ENCODE measurements around the gene HRH1.
"Not testable (repeated sequence)": the region's sequence is repeated elsewhere in the genome, so short reads cannot be mapped to it uniquely, and the experiment has no call there.

Gene HRH1

DNA sequence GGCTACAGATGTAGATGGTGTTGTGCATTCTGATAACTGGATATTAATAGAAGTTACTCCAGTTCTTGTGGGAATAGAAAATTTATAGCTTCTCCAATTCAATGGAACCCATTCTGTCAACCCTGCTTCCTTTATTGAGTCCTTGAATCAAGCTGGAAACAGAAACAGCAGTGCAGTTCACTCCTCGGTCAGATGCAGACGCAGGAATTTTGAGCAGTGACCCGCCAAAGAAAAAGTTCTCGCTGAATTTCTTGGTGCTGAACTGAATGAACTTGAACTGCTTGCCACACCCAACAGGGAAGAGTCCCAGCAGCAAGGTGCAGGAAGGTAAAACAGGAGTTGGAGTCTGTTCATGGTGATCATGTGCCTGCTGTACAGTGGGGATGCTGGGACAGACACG lies 10.3 kb downstream of the HRH1 start:
- Histone ChIP-seq H3K9ac (ENCODE audit: low read length) (no peak overlapping the region), H3K27me3 (ENCODE audit: control insufficient read depth in 1 of 2, insufficient read depth in 2 of 2, low read length in 2 of 2) (no peaks in the 10 kb centered on the region), H3K4me3 (ENCODE audit: low read depth in 1 of 2, low read length in 2 of 2) (no peak overlapping the region), H3K36me3 (ENCODE audit: insufficient read depth, low read length) (no peaks in the 10 kb centered on the region), H3K27ac (ENCODE audit: low read depth, low read length) (no peak overlapping the region), H3K9me3 (ENCODE audit: low read length) (no peaks in the 10 kb centered on the region), H3K4me1 (ENCODE audit: insufficient read depth, low read length) (peaks cover 5% of the 10 kb centered on the region)

- Histone ChIP-seq H3K27ac (ENCODE audit: low read depth, low read length) (no peak overlapping the region), H3K4me3 (ENCODE audit: low read depth in 1 of 2, low read length in 2 of 2) (no peak overlapping the region), H3K9ac (ENCODE audit: low read length) (no peak overlapping the region), H3K4me1 (ENCODE audit: insufficient read depth, low read length) (no peaks in the 10 kb centered on the region), H3K36me3 (ENCODE audit: insufficient read depth, low read length) (no peaks in the 10 kb centered on the region), H3K27me3 (ENCODE audit: control insufficient read depth in 1 of 2, insufficient read depth in 2 of 2, low read length in 2 of 2) (no peaks in the 10 kb centered on the region), H3K9me3 (ENCODE audit: low read length) (no peaks in the 10 kb centered on the region)
Observed at GRCh38 chr3:11165476-11165875, 11.2 kb downstream of the HRH1 start.

DNA sequence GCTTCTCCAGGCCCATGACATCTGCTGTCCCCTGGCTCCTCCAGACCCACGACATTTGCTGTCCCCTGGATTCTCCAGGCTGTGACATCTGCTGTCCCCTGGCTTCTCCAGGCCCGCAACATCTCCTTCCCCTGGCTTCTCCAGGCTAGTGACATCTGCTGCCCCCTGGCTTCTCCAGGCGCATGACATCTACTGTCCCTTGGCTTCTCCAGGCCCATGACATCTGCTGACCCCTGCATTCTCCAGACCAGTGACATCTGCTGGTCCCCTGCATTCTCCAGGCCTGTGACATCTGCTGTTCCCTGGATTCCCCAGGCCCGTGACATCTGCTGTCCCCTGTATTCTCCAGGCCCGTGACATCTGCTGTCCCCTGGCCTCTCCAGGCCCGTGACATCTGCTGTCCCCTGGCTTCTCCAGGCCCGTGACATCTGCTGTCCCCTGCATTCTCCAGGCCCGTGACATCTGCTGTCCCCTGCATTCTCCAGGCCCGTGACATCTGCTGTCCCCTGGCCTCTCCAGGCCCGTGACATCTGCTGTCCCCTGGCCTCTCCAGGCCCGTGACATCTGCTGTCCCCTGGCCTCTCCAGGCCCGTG lies 12.6 kb downstream of the HRH1 start:
- H3K4me3 ChIP-seq (ENCODE audit: low read depth in 1 of 2, low read length in 2 of 2); H3K9me3 ChIP-seq (ENCODE audit: low read length); H3K9ac ChIP-seq (ENCODE audit: low read length); H3K36me3 ChIP-seq (ENCODE audit: insufficient read depth, low read length); H3K27me3 ChIP-seq (ENCODE audit: control insufficient read depth in 1 of 2, insufficient read depth in 2 of 2, low read length in 2 of 2); H3K27ac ChIP-seq (ENCODE audit: low read depth, low read length); H3K4me1 ChIP-seq (ENCODE audit: insufficient read depth, low read length): not testable (repeated sequence)

GRCh38 chr3:11167590-11167989 lies 13.3 kb downstream of the HRH1 start:
- no peaks in the 10 kb centered on the region for H3K27me3 ChIP-seq (ENCODE audit: control insufficient read depth in 1 of 2, insufficient read depth in 2 of 2, low read length in 2 of 2)

GRCh38 chr3:11168406-11168805 lies 14.1 kb downstream of the HRH1 start:
- Histone ChIP-seq H3K27me3 (ENCODE audit: control insufficient read depth in 1 of 2, insufficient read depth in 2 of 2, low read length in 2 of 2) (no peaks in the 10 kb centered on the region), H3K4me3 (ENCODE audit: low read depth in 1 of 2, low read length in 2 of 2) (no peak overlapping the region), H3K9ac (ENCODE audit: low read length) (no peak overlapping the region), H3K27ac (ENCODE audit: low read depth, low read length) (no peak overlapping the region), H3K4me1 (ENCODE audit: insufficient read depth, low read length) (peaks cover 10% of the 10 kb centered on the region), H3K9me3 (ENCODE audit: low read length) (no peaks in the 10 kb centered on the region), H3K36me3 (ENCODE audit: insufficient read depth, low read length) (no peaks in the 10 kb centered on the region)

More at GRCh38 chr3:11167590-11167989, 13.3 kb downstream of the HRH1 start:
- Histone ChIP-seq H3K36me3 (ENCODE audit: insufficient read depth, low read length) (no peaks in the 10 kb centered on the region), H3K9ac (ENCODE audit: low read length) (no peak overlapping the region), H3K27ac (ENCODE audit: low read depth, low read length) (no peak overlapping the region), H3K9me3 (ENCODE audit: low read length) (no peaks in the 10 kb centered on the region), H3K4me3 (ENCODE audit: low read depth in 1 of 2, low read length in 2 of 2) (no peak overlapping the region), H3K4me1 (ENCODE audit: insufficient read depth, low read length) (peaks cover 10% of the 10 kb centered on the region)

DNA sequence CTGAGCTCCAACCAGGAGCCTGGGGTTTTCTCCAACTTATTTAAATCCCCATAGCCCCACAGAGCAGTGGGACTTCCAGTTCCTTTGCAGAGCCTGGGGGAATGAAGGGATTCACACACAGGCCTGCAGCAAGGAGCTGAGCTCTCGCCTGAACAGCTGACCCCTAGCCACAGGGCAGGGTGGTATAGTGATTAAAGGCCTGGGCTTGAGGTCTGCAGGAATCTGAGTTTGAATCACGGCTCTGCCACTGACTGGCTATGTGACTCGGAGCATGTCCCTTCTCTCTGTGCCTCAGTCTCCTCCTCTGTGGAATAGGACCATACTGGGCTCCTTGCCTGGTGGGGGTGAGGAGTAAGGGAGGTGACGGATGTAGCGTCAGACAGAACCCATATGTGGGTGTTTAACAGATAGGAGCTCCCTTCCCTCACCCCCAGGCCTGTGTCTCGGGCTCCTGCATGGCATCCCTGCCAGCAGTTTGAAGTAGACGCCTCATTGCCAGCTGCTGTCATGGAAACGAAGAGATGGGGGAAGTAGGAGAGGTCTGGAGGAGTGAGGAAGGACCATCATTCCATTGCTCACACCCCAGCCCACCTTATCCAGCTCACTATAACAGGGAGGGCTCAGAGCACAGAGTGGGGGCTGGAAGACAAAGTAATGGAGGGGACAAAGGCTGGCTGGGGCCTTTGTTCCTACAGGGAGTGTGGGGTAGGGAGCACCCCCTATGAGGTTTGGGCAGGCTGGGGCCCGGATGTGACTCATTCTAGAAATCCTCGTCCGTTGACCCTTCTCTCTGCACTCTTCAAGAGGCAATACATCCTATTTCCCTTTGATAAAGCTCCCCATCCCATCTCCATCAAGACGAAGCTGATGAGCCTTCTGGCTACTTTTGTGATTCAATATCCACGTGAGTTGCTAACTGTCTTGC lies 14.8 kb downstream of the HRH1 start:
- Histone ChIP-seq H3K36me3 (ENCODE audit: insufficient read depth, low read length) (no peaks in the 10 kb centered on the region), H3K4me3 (ENCODE audit: low read depth in 1 of 2, low read length in 2 of 2) (no peak overlapping the region), H3K27me3 (ENCODE audit: control insufficient read depth in 1 of 2, insufficient read depth in 2 of 2, low read length in 2 of 2) (no peaks in the 10 kb centered on the region), H3K27ac (ENCODE audit: low read depth, low read length) (no peak overlapping the region), H3K4me1 (ENCODE audit: insufficient read depth, low read length) (peaks cover 10% of the 10 kb centered on the region), H3K9ac (ENCODE audit: low read length) (no peak overlapping the region), H3K9me3 (ENCODE audit: low read length) (no peaks in the 10 kb centered on the region)

- Histone ChIP-seq H3K9ac (ENCODE audit: low read length) (no peak overlapping the region), H3K4me1 (ENCODE audit: insufficient read depth, low read length) (peaks cover 10% of the 10 kb centered on the region), H3K4me3 (ENCODE audit: low read depth in 1 of 2, low read length in 2 of 2) (no peak overlapping the region), H3K9me3 (ENCODE audit: low read length) (no peaks in the 10 kb centered on the region), H3K27ac (ENCODE audit: low read depth, low read length) (no peak overlapping the region), H3K36me3 (ENCODE audit: insufficient read depth, low read length) (no peaks in the 10 kb centered on the region), H3K27me3 (ENCODE audit: control insufficient read depth in 1 of 2, insufficient read depth in 2 of 2, low read length in 2 of 2) (no peaks in the 10 kb centered on the region)
Observed at GRCh38 chr3:11170052-11170770, 15.9 kb downstream of the HRH1 start.

GRCh38 chr3:11172096-11172690 lies 17.9 kb downstream of the HRH1 start:
- Histone ChIP-seq H3K27ac (ENCODE audit: low read depth, low read length) (no peak overlapping the region), H3K9ac (ENCODE audit: low read length) (no peak overlapping the region), H3K4me3 (ENCODE audit: low read depth in 1 of 2, low read length in 2 of 2) (no peak overlapping the region), H3K9me3 (ENCODE audit: low read length) (no peaks in the 10 kb centered on the region), H3K27me3 (ENCODE audit: control insufficient read depth in 1 of 2, insufficient read depth in 2 of 2, low read length in 2 of 2) (no peaks in the 10 kb centered on the region), H3K4me1 (ENCODE audit: insufficient read depth, low read length) (peaks cover 10% of the 10 kb centered on the region), H3K36me3 (ENCODE audit: insufficient read depth, low read length) (no peaks in the 10 kb centered on the region)

DNA sequence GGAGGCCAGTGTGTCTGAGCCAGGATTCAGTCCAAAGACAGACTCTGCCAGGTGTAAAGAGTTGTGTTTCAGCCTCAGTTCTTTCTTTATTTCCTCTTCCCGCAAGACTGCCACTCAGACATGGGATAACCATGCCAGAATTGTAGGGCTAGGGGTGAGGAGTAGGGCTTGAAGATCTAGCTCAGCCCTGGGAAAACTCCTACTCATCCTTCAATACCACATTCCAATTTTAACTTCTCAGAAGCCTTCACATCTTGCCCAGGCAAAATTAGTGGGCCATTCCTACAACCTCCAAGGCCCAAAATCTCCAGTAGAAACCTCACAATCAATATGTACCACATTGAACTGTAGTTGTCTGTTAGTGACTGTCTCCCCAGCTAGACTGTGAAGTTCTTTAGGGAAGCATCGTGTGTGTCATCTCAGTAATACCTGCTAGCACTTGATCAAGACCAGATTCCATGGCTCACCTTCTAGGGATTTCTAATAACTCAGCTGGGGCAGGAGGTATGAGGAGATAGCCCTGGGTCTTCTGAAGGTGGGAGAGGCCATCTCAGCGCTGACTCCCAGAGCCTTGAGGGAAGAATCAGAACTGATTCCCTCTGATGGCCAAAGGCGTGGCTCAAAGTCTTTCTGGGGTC lies 19.7 kb downstream of the HRH1 start:
- H3K36me3 ChIP-seq (ENCODE audit: insufficient read depth, low read length) = no peaks in the 10 kb centered on the region
- H3K27ac ChIP-seq (ENCODE audit: low read depth, low read length) = no peak overlapping the region
- peaks cover 10% of the 10 kb centered on the region for H3K4me1 ChIP-seq (ENCODE audit: insufficient read depth, low read length)
- H3K4me3 ChIP-seq (ENCODE audit: low read depth in 1 of 2, low read length in 2 of 2) = no peak overlapping the region
- no peak overlapping the region for H3K9ac ChIP-seq (ENCODE audit: low read length)
- H3K27me3 ChIP-seq (ENCODE audit: control insufficient read depth in 1 of 2, insufficient read depth in 2 of 2, low read length in 2 of 2) = no peaks in the 10 kb centered on the region
- no peaks in the 10 kb centered on the region for H3K9me3 ChIP-seq (ENCODE audit: low read length)

GRCh38 chr3:11178421-11178820 lies 24.1 kb downstream of the HRH1 start:
- Histone ChIP-seq H3K27me3 (ENCODE audit: control insufficient read depth in 1 of 2, insufficient read depth in 2 of 2, low read length in 2 of 2) (no peaks in the 10 kb centered on the region), H3K4me1 (ENCODE audit: insufficient read depth, low read length) (no peaks in the 10 kb centered on the region), H3K4me3 (ENCODE audit: low read depth in 1 of 2, low read length in 2 of 2) (no peak overlapping the region), H3K9ac (ENCODE audit: low read length) (no peak overlapping the region), H3K9me3 (ENCODE audit: low read length) (no peaks in the 10 kb centered on the region), H3K36me3 (ENCODE audit: insufficient read depth, low read length) (no peaks in the 10 kb centered on the region), H3K27ac (ENCODE audit: low read depth, low read length) (no peak overlapping the region)

Data from muscle layer of colon (tissue), 2 donors.